Fibroblast of pulmonary artery (primary cell): ENCODE results near the gene PKDREJ.

ENCODE experiments used
- DNase-seq: peaks from one replicate; pipeline ENCODE4 v3.0.0-alpha.2; 2010; ENCODE audit warnings: low read depth
- H3K4me3 ChIP-seq: replicated peaks from 2 replicates; pipeline ENCODE4 v1.5.1; 2011; ENCODE audit warnings: low read depth, mild to moderate bottlenecking, control low read depth, low read length, moderate library complexity
- TF ChIP-seq, protein P1 (sequence below): IDR thresholded peaks from 2 replicates; pipeline ENCODE4 v1.5.1; 2011; ENCODE audit warnings: mild to moderate bottlenecking, control low read depth, low read length, inconsistent platforms; ENCODE audit errors: missing control alignments

The PKDREJ gene

DNA sequence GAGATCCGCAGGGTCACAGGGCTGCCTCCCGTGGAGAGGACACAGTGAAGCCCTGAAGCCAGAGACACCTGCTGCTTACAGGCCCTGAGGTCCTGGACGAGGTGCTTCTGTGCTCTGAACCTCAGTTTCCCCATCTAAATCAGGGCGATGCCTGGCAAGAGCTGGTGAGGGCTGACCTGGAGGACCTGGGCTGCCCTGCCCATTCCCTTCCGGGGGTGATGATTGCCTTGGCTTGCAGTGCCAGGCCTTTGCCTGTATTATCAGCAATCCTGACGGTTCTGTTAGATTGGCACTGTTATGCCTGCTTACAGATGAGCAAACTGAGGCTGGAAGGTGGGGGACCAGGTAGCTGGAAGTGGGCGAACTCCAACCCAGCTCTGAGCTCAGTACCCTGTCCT is 25.7 kb upstream of the PKDREJ start:
- TF ChIP-seq, protein P1, sequence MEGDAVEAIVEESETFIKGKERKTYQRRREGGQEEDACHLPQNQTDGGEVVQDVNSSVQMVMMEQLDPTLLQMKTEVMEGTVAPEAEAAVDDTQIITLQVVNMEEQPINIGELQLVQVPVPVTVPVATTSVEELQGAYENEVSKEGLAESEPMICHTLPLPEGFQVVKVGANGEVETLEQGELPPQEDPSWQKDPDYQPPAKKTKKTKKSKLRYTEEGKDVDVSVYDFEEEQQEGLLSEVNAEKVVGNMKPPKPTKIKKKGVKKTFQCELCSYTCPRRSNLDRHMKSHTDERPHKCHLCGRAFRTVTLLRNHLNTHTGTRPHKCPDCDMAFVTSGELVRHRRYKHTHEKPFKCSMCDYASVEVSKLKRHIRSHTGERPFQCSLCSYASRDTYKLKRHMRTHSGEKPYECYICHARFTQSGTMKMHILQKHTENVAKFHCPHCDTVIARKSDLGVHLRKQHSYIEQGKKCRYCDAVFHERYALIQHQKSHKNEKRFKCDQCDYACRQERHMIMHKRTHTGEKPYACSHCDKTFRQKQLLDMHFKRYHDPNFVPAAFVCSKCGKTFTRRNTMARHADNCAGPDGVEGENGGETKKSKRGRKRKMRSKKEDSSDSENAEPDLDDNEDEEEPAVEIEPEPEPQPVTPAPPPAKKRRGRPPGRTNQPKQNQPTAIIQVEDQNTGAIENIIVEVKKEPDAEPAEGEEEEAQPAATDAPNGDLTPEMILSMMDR: no peak
- no peak overlapping the region for H3K4me3 ChIP-seq
- no peak for DNase-seq

DNA sequence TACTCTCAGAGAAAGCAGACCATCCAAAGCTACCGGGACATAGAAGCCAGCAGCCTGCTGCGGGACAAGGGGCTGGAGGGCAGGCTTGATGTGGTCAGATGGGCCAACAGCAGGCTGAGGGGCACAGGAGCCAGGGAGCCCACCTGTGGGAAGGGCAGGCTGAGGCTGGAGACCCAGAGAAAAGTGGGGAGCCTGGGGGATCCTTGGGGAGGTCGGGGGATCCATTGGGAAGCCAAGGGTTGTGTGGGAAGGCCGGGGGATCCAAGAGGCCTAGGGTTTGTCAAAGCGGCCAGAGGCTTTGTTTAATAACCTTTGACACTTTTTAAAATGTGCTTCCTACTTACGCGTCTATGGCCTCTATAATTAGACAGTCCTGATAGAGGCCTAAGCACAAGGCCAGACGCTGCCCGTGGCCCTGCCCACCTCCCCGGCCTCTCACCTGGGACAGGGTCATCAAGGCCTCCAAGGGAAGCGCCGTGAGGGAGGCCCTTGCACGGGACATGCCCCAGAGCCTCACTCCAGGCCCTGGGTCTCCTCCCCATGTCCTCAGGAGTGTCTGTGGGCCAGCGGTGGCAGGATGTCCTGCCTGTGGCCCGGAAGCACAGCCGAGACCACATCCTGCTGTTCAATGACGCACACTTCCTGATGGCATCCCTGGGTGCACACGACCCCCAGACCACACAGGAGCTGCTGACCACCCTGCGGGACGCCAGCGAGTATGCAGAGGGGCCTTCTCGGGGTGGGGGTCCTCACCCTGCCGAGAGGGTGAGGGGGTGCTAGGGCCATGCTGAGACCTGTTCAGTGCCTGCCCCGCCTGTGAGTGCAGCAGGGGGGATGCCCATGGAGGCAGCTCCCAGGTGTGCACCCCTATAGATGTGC is 25.0 kb upstream of the PKDREJ start:
- TF ChIP-seq, protein P1: no peak
- DNase-seq: no peak
- no peak overlapping the region for H3K4me3 ChIP-seq

GRCh38 chr22:46286941-46287872 is 24.1 kb upstream of the PKDREJ start:
- H3K4me3 ChIP-seq: no peak overlapping the region
- TF ChIP-seq, protein P1: no peak
- no peak for DNase-seq

- TF ChIP-seq, protein P1: no peak
- H3K4me3 ChIP-seq: no peak overlapping the region
- DNase-seq: no peak
These were observed 22.9 kb upstream of the PKDREJ start for GRCh38 chr22:46286006-46286405.

DNA sequence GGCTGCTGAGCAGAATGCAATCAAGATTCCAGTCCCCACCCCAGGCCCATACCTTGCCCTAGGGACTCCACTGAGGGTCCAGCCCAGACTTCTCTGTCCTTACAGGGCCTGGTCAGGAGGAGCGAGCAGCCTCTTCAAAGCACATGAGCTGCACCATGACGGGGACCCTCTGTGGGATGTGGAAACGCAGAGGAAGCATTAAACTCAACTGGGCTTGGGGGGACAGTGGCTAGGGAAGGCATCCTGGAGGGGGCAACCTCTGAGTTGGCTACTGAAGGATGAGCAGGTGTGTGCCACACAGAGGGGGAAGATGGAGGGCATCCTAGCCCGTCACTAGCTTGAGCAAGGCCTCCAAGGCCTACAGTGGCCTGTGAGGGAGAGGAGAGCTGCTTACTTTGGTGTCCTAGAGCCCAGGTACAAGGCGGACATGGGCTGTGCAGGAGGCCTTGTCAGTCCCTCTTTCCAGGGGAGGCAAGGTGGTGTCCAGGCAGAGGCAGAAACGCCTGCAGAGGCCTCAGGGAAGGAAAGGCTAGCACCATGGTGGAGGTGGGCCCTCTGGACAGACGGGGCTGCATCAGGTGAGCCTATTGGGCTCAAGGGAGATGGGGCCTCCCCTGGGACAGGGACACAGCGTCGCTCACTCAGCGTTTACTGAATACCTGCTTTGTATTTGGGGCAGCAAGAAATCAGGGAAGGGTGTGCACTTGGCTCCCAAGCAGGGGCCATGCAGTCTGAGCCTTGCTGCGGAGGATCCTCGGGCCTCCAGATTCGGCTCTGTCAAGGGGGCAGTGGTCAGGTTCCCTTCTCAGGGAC is 18.9 kb upstream of the PKDREJ start:
- no peak for DNase-seq
- TF ChIP-seq, protein P1: no peak
- no peak overlapping the region for H3K4me3 ChIP-seq

- no peak for DNase-seq
- H3K4me3 ChIP-seq: no peak overlapping the region
- TF ChIP-seq, protein P1: no peak
These were observed 18.0 kb upstream of the PKDREJ start for GRCh38 chr22:46280999-46281623.
